Activated naive CD4-positive, alpha-beta T cell treated with anti-CD3 and anti-CD28 coated beads, Interleukin-2, amount 50 U/mL, for 72 hours (primary cell): ENCODE measurements around the gene SLC6A7. TPM values are rescaled to one million over a fixed set of nuclear protein-coding genes. Genes with fewer than 3 reads are reported as not detected.

ENCODE experiments used
- ATAC-seq, 2 donors: fragments of 150-1000 bp; cut with Tn5 transposase; 2 replicates each; pipeline ENCODE4 v1.10.0; 2021; ENCODE audit warnings: mild to moderate bottlenecking in 2 of 2, moderate library complexity in 2 of 2
- DNase-seq, 2 donors: peaks; one replicate each; pipeline ENCODE4 v3.0.0; 2021 to 2022; ENCODE audit warnings: low spot score in 2 of 2
- H3K27ac Mint-ChIP-seq, 2 donors: one replicate each; pipeline ENCODE4 v1.8.0; 2022; ENCODE audit warnings: mild to moderate bottlenecking in 2 of 2, mixed read lengths in 2 of 2
- H3K36me3 Mint-ChIP-seq, 2 donors: one replicate each; pipeline ENCODE4 v1.8.0; 2022; ENCODE audit warnings: mixed read lengths in 2 of 2
- H3K9me3 Mint-ChIP-seq, 2 donors: one replicate each; pipeline ENCODE4 v1.8.0; 2022; ENCODE audit warnings: mixed read lengths in 2 of 2
- total RNA-seq, 2 donors: library from RNA; stranded (reverse); gene quantifications; one replicate each; pipeline ENCODE4 v1.2.3, GENCODE V29; 2022

The SLC6A7 gene
- total RNA-seq, 2 donors from 2014 or later = not detected

- no peak for ATAC-seq
- Mint-ChIP-seq H3K27ac (peak overlapping the region in 1 of 2 donors; percentile 63), H3K9me3 (no peaks in the 10 kb centered on the region), H3K36me3 (no peaks in the 10 kb centered on the region)
- DNase-seq = no peak
Observed at GRCh38 chr5:150180241-150181026, 9.4 kb upstream of the SLC6A7 start.

- ATAC-seq = no peak
- H3K9me3 Mint-ChIP-seq = no peaks in the 10 kb centered on the region
- DNase-seq = no peak
- peak overlapping the region in 1 of 2 donors; percentile 63 for H3K27ac Mint-ChIP-seq
- no peaks in the 10 kb centered on the region for H3K36me3 Mint-ChIP-seq
Observed at GRCh38 chr5:150181027-150181426, 8.8 kb upstream of the SLC6A7 start.

GRCh38 chr5:150181766-150182545 lies 7.9 kb upstream of the SLC6A7 start:
- DNase-seq (no peak), ATAC-seq (no peak)
- H3K9me3 Mint-ChIP-seq = no peaks in the 10 kb centered on the region
- no peaks in the 10 kb centered on the region for H3K36me3 Mint-ChIP-seq
- H3K27ac Mint-ChIP-seq = peak overlapping the region in 1 of 2 donors; percentile 63

- DNase-seq = no peak
- Mint-ChIP-seq H3K36me3 (no peaks in the 10 kb centered on the region), H3K27ac (no peak overlapping the region), H3K9me3 (no peaks in the 10 kb centered on the region)
- ATAC-seq = no peak
Observed at GRCh38 chr5:150182774-150183173, 7.1 kb upstream of the SLC6A7 start.

- no peaks in the 10 kb centered on the region for H3K9me3 Mint-ChIP-seq
- no peak overlapping the region for H3K27ac Mint-ChIP-seq
- ATAC-seq (no peak), DNase-seq (no peak)
- no peaks in the 10 kb centered on the region for H3K36me3 Mint-ChIP-seq
Observed at GRCh38 chr5:150183436-150183835, 6.4 kb upstream of the SLC6A7 start.

- no peaks in the 10 kb centered on the region for H3K36me3 Mint-ChIP-seq
- ATAC-seq (no peak), DNase-seq (no peak)
- no peaks in the 10 kb centered on the region for H3K9me3 Mint-ChIP-seq
- no peak overlapping the region for H3K27ac Mint-ChIP-seq
Observed at GRCh38 chr5:150184006-150184405, 5.9 kb upstream of the SLC6A7 start.

- no peak overlapping the region for H3K27ac Mint-ChIP-seq
- H3K36me3 Mint-ChIP-seq = no peaks in the 10 kb centered on the region
- H3K9me3 Mint-ChIP-seq = no peaks in the 10 kb centered on the region
- ATAC-seq (no peak), DNase-seq (no peak)
Observed at GRCh38 chr5:150184990-150185912, 4.6 kb upstream of the SLC6A7 start.

GRCh38 chr5:150186137-150186536 lies 3.7 kb upstream of the SLC6A7 start:
- Mint-ChIP-seq H3K36me3 (no peaks in the 10 kb centered on the region), H3K27ac (no peak overlapping the region), H3K9me3 (no peaks in the 10 kb centered on the region)
- no peak for ATAC-seq
- no peak for DNase-seq

- Mint-ChIP-seq H3K27ac (no peak overlapping the region), H3K36me3 (no peaks in the 10 kb centered on the region), H3K9me3 (no peaks in the 10 kb centered on the region)
- DNase-seq (no peak), ATAC-seq (no peak)
Observed at GRCh38 chr5:150186897-150187296, 3.0 kb upstream of the SLC6A7 start.

- Mint-ChIP-seq H3K36me3 (no peaks in the 10 kb centered on the region), H3K9me3 (no peaks in the 10 kb centered on the region), H3K27ac (no peak overlapping the region)
- DNase-seq (no peak), ATAC-seq (no peak)
Observed at GRCh38 chr5:150188146-150188842, 1.6 kb upstream of the SLC6A7 start.

- ATAC-seq (no peak), DNase-seq (no peak)
- H3K9me3 Mint-ChIP-seq = no peaks in the 10 kb centered on the region
- H3K36me3 Mint-ChIP-seq = no peaks in the 10 kb centered on the region
- no peak overlapping the region for H3K27ac Mint-ChIP-seq
Observed at GRCh38 chr5:150189326-150189725, 536 bp upstream of the SLC6A7 start.

GRCh38 chr5:150190503-150190979 lies 679 bp downstream of the SLC6A7 start:
- Mint-ChIP-seq H3K36me3 (no peaks in the 10 kb centered on the region), H3K9me3 (no peaks in the 10 kb centered on the region)
- DNase-seq = no peak

GRCh38 chr5:150190987-150191386 lies 1.1 kb downstream of the SLC6A7 start:
- ATAC-seq = no peak
- no peaks in the 10 kb centered on the region for H3K36me3 Mint-ChIP-seq
- H3K27ac Mint-ChIP-seq = no peak overlapping the region
- no peak for DNase-seq
- no peaks in the 10 kb centered on the region for H3K9me3 Mint-ChIP-seq

More at GRCh38 chr5:150190503-150190979, 679 bp downstream of the SLC6A7 start:
- no peak for ATAC-seq
- no peak overlapping the region for H3K27ac Mint-ChIP-seq

GRCh38 chr5:150192462-150192861 lies 2.6 kb downstream of the SLC6A7 start:
- DNase-seq = no peak
- no peaks in the 10 kb centered on the region for H3K36me3 Mint-ChIP-seq
- H3K27ac Mint-ChIP-seq = no peak overlapping the region
- H3K9me3 Mint-ChIP-seq = no peaks in the 10 kb centered on the region
- ATAC-seq = no peak

- ATAC-seq (no peak), DNase-seq (no peak)
- Mint-ChIP-seq H3K9me3 (no peaks in the 10 kb centered on the region), H3K36me3 (no peaks in the 10 kb centered on the region), H3K27ac (no peak overlapping the region)
Observed at GRCh38 chr5:150195736-150196485, 6.0 kb downstream of the SLC6A7 start.

- Mint-ChIP-seq H3K9me3 (no peaks in the 10 kb centered on the region), H3K36me3 (no peaks in the 10 kb centered on the region), H3K27ac (no peak overlapping the region)
- DNase-seq (no peak), ATAC-seq (no peak)
Observed at GRCh38 chr5:150196514-150196913, 6.7 kb downstream of the SLC6A7 start.
